K562 treated with DMSO at 1 percent for 12 hours (cell line): ENCODE data around the gene RNF113B. TPM values are rescaled to one million over a fixed set of nuclear protein-coding genes. Genes with fewer than 3 reads are reported as not detected.

Experiments
- total RNA-seq: library from RNA; unstranded; fragments of 300-600 nt; gene quantifications from 2 replicates; pipeline ENCODE4 v1.2.3, GENCODE V29; 2022; ENCODE audit not compliant: insufficient read depth

The RNF113B gene
- 0.91 TPM in 1 of 2 replicates, not detected in the other for total RNA-seq

GRCh38 chr13:98176777-98177608, at the start of gene RNF113B:
RNF113B (minus strand) TSS chr13:98177269; CDS start chr13:98177236, 33 bp downstream.

GRCh38 chr13:98142380-98143156, 34.5 kb downstream of the RNF113B start, which contains the start of gene FARP1:
FARP1 (plus strand) TSS chr13:98143094; CDS start chr13:98213243, 70,149 bp downstream.

Other genes with a start within 250 kb of the RNF113B start
- 23.0 and 74.8 TPM in 2 replicates for gene IPO5, start 223.6 kb downstream of the RNF113B start, total RNA-seq
- 1.1 TPM in 1 of 2 replicates, not detected in the other for gene FARP1, start 34.2 kb downstream of the RNF113B start, total RNA-seq